ENCODE results near the gene FKBP3.
"Not testable (repeated sequence)": the region's sequence is repeated elsewhere in the genome, so short reads cannot be mapped to it uniquely, and the experiment has no call there.

Gene FKBP3

DNA sequence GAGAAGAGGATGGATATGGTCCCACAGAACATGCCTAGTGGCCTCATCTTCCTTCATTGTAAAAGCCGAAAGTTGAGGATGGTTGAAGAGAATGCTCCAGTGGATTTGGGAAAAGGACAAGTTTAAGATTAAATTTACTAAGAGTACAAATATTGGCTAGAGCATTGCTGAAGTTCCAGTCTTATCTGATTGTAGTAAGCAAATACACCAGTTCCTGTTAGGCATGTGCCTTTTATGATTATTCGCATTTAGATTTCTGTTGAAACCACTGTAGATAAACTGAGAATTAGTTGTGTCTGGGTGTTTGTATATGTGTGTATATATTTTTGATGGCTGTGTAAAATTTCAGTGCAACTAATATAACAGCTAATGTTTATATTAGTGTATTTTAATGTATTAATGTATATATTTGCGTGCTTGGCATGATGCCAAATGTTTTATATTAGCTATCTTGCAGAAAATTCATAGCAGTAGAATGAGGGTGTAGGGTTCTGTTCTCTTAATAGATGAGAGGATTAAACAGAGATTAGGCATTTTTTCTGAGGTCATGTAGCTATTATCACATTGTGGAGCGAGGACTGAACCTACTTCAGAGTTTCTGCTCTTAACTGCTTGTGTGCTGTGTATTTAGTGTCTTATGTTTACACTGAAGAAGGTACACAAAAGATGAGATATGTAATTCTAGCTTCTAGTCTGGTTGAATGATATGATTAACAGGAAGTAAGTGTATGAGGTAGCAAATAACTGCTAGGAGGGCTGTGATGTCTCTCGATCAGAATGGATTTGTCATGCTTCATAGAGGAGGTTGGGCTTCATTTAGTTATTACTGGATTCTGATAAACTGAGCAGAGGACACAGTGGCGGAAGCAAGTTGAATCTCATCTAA is 21.1 kb downstream of the FKBP3 start:
- DNase-seq: no peak

DNA sequence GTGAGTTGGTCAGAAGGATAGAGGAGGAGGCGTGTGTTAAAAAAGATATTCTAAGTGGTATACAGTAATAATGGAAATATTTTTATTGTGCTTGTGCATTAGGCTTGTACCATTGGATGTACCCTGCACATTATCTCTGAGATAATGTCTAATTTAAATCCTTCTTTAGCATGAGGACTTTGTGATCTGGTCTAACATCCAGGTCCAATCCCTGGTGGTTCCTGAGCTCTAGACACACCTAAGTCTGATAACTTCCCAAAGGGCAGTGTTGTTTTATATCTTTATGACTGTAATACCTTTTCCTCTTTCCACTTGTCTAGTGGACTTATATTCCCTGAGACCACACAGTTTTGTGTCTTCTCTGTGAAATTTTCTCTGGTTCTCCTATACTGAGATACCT is 29.7 kb downstream of the FKBP3 start:
- no peak for DNase-seq

GRCh38 chr14:45103806-45104205 is 30.5 kb downstream of the FKBP3 start:
- DNase-seq: no peak

- no peak for DNase-seq
Measured at GRCh38 chr14:45096218-45096617, 38.1 kb downstream of the FKBP3 start.

- no peak for DNase-seq
Measured at GRCh38 chr14:45095143-45095542, 39.1 kb downstream of the FKBP3 start.

DNA sequence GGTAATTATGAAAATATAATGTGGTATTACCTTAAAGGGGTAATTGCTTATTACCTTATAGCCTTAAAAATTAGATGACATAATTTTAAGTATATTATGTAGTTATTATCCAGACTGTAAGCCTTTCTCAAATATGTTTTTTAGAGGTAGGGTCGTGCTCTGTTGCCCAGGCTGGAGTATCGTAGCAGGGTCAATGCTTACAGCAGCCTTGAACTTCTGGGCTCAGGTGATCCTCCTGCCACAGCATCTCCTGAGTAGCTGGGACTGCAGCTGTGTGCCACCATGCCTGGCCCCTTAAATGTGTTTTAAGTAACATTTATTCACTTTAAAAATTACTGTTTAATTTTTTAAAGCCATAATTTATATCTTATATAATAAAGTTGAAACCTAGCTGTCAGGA is 40.0 kb downstream of the FKBP3 start:
- no peak for DNase-seq

- no peak for DNase-seq
Measured at GRCh38 chr14:45091710-45092109, 42.6 kb downstream of the FKBP3 start.

GRCh38 chr14:45089813-45090212 is 44.5 kb downstream of the FKBP3 start:
- no peak for DNase-seq

DNA sequence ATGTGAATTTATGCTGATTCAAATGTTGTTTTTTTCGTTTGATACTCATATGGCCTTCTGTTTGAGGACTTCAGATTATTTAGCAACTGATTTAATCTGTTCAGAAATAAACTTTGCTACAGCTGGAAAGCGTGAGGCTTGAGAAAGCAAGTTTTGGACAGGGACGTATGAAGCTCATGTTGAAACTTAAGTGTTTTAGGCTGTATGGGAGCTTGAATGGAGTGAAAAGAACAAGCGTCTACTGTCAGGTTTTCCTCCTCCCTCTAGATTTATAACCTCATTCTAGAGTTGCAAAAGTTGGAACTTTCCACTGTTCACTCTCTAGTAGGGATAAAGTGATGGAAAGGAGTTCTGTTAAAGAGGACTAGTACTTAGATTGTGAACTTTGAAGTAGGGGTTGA is 49.3 kb downstream of the FKBP3 start:
- DNase-seq: no peak

DNA sequence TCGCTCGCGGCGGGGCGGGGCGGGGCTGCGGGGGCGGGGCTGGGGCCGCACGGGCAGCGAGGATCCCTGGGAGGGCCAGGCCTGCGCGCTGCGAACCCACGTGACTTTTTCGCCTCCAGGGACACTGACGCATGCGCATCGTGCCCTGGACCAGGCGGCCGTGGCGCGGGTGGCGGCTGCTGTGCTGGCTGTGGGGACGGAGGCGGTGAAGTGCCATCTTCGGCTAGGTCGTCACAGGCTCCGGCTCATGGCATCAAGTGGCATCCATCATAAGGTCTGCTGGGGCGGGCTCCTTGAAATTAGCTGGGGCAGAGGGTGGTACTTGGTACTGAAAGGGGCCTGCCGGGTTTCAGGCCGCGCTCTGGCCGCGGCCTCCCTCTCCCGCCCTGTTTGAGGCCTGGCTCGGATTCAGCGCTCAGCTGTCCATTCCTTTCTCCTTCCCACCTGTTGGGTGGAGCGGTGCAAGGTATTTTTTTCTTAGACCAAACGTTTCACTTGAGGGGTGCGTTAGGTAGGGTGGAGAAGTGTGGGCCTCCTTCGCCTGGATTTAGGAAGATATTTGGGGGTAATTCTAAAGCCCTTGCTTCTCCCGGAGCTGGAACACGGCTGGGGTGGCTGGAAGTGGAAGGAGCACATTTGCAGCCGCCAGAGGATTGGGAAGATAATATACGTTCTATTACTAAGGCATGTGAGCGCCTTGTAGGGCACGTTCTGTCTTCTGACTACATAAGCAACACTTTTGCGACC is 50.1 kb downstream of the FKBP3 start, which contains the start of gene PRPF39:
Gene PRPF39 (plus strand): TSS at position 141 of the 747 bp plus-strand sequence. CDS start 11,124 bp downstream, outside the sequence.
- peak; percentile 95 to 96 for DNase-seq

DNA sequence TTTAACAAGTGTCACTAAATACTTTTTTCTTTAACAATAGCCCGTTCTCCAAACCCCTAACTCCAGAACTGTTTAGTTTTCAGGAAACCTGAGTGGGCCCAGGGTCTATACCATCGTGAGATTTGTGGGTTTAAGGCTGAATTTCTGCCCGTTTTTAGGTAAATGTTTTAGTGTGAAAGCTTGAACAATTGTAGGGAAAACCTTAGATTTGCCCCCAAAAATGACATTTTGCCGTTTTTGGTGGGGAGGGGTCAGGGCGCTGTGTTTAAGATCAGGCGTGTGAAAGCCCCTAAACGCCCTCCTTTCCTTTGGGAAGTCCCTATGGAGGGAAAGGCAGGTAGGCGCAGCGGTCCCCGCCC is 50.7 kb downstream of the FKBP3 start:
- no peak for DNase-seq

GRCh38 chr14:45082420-45082819 is 51.9 kb downstream of the FKBP3 start:
- DNase-seq: no peak

- DNase-seq: not testable (repeated sequence)
Measured at GRCh38 chr14:45081096-45081495, 53.2 kb downstream of the FKBP3 start.

GRCh38 chr14:45080416-45080968 is 53.8 kb downstream of the FKBP3 start:
- DNase-seq: not testable (repeated sequence)

DNA sequence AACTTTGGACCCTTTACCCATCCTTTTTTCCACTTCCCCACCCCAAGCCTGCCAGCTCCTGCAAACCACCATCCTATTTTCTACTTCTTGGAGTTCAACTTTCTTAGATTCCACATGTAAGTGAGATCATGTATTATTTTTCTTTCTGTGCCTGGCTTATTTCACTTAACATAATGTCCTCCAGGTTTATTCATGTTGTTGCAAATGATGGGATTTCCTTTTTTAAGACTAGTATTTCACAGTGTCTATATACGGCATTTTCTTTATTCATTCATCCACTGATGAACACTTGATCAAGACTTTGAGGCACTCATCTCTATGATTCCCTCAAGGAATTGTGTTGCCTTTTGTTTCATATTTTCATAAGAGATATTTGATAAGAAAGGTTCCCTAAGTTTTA is 56.0 kb downstream of the FKBP3 start:
- no peak for DNase-seq

GRCh38 chr14:45073231-45073879 is 60.9 kb downstream of the FKBP3 start:
- DNase-seq: no peak

- DNase-seq: no peak
Measured at GRCh38 chr14:45072126-45072525, 62.2 kb downstream of the FKBP3 start.

- DNase-seq: no peak
Measured at GRCh38 chr14:45070215-45070614, 64.1 kb downstream of the FKBP3 start.

DNA sequence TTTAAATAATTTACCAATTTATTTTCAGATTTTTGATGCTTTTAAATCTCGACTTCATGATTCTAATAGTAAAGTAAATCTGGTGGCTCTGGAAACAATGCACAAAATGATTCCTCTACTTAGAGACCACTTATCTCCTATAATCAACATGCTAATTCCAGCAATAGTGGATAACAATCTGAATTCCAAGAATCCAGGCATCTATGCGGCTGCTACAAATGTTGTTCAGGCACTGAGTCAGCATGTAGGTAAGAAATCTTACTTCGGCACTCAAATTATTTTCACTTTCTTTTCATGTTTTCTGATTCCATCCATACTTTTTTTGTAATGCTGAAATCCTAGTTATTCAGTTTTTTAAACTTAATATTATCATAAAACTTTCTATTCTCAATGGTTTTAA is 65.9 kb downstream of the FKBP3 start:
- DNase-seq: no peak

GRCh38 chr14:45066667-45067066 is 67.6 kb downstream of the FKBP3 start:
- no peak for DNase-seq

DNA sequence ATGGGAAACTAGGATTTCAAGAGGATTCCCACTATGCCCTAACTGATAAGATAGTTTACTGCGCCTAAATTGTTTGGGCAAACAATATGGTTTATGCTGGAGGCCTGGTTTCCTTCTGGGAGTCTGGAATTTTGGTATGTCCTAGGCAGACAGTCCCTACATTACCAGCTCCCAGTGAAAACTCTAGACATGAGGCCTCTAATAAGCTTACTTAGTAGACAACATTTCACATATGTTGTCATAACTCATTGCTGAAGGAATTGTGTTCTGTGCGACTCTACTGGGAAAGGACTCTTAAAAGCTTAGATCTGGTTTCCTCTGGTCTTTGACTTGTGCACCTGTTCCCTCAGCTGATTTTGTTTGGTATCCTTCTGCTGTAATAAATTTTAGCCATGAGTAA is 68.3 kb downstream of the FKBP3 start:
- DNase-seq: no peak
